HCT116 (cell line): ENCODE results near the gene LTBP1.

ENCODE experiments used
- CTCF ChIP-seq, 3 experiments: fragments of 200-600 bp in 1 of 3; sonication (generic) in 1 of 3; IDR thresholded peaks in 2 of 3; conservative IDR thresholded peaks in 1 of 3; 2 replicates each; pipeline ENCODE4 v1.5.1; 2012 to 2017; ENCODE audit warnings: low read depth in 2 of 3, low read length in 2 of 3, antibody characterized with exemption in 1 of 3, borderline replicate concordance in 1 of 3, control low read depth in 1 of 3, mild to moderate bottlenecking in 1 of 3, mixed read lengths in 1 of 3, mixed run types in 1 of 3, moderate library complexity in 1 of 3; ENCODE audit not compliant: insufficient read depth in 1 of 3
- EGR1 ChIP-seq: IDR thresholded peaks from 2 replicates; pipeline ENCODE4 v1.6.1; 2012; ENCODE audit warnings: low read depth
- EZH2 ChIP-seq: fragments of 200-600 bp; sonication (generic); IDR thresholded peaks from 2 replicates; pipeline ENCODE4 v1.6.1; 2017; ENCODE audit warnings: antibody characterized with exemption, mixed run types
- EZH2phosphoT487 ChIP-seq: fragments of 200-600 bp; IDR thresholded peaks from 2 replicates; pipeline ENCODE4 v1.6.1; 2018; ENCODE audit warnings: antibody characterized with exemption, borderline replicate concordance
- MAX ChIP-seq: IDR thresholded peaks from 2 replicates; pipeline ENCODE4 v1.6.1; 2012
- POLR2A ChIP-seq: IDR thresholded peaks from 2 replicates; pipeline ENCODE4 v1.7.0; 2011; ENCODE audit warnings: borderline replicate concordance; ENCODE audit not compliant: insufficient read depth, insufficient read length; ENCODE audit errors: extremely low read depth
- POLR2AphosphoS5 ChIP-seq: IDR thresholded peaks from 2 replicates; pipeline ENCODE4 v1.6.1; 2011; ENCODE audit warnings: mild to moderate bottlenecking, low read depth, low read length, moderate library complexity
- REST ChIP-seq: IDR thresholded peaks from 2 replicates; pipeline ENCODE4 v1.6.1; 2012; ENCODE audit warnings: low read depth
- YY1 ChIP-seq: IDR thresholded peaks from 2 replicates; pipeline ENCODE4 v1.6.1; 2011; ENCODE audit warnings: low read length, low read depth, moderate library complexity, mild to moderate bottlenecking; ENCODE audit not compliant: insufficient replicate concordance; ENCODE audit errors: extremely low read depth
- ZFX ChIP-seq: fragments of 450-650 bp; IDR thresholded peaks from 2 replicates; pipeline ENCODE4 v1.6.1; 2017
- ZNF274 ChIP-seq: fragments of 200-500 bp; sonication (Bioruptor generic); IDR thresholded peaks from 2 replicates; pipeline ENCODE4 v1.6.1; 2014; ENCODE audit warnings: mild to moderate bottlenecking, low read depth, low read length, inconsistent platforms
- TF ChIP-seq, protein P1 (sequence below): IDR thresholded peaks from 2 replicates; pipeline ENCODE4 v1.6.1; 2011; ENCODE audit warnings: mild to moderate bottlenecking, low read length, moderate library complexity; ENCODE audit not compliant: insufficient replicate concordance; ENCODE audit errors: extremely low read depth

DNA sequence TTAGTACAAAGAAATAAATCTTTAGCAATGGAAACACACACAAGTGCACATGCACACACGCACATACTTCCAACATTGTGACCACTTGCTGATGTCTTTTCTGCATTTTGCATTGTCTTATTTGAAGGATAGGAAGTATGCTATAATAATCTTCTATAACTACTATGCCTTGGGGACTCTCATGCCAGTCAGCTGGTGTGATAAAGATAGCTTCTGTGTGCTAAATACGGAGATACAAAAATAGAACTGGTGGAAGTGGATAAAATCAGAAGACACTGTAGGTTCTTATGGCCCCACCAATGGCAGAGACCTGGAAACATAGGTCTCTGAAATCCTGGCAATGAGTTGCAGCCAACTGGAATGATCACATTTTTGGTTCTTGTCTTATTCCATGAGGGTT lies 498.2 kb downstream of the LTBP1 start:
- no peak for TF ChIP-seq CTCF (IDR thresholded peaks at IDR 0.05 in 2 of 3, conservative IDR thresholded peaks at IDR 0.05 in 1 of 3; ENCODE audit: borderline replicate concordance in 1 of 3, insufficient read depth in 1 of 3, low read depth in 2 of 3, low read length in 2 of 3)
- TF ChIP-seq MAX: no peak
- TF ChIP-seq ZNF274: no peak
- no peak for TF ChIP-seq EZH2
- TF ChIP-seq REST: no peak
- no peak for TF ChIP-seq EZH2phosphoT487
- no peak for TF ChIP-seq EGR1
- no peak for TF ChIP-seq YY1
- TF ChIP-seq POLR2A: no peak
- TF ChIP-seq POLR2AphosphoS5: no peak
- no peak for TF ChIP-seq ZFX
- TF ChIP-seq, protein P1, sequence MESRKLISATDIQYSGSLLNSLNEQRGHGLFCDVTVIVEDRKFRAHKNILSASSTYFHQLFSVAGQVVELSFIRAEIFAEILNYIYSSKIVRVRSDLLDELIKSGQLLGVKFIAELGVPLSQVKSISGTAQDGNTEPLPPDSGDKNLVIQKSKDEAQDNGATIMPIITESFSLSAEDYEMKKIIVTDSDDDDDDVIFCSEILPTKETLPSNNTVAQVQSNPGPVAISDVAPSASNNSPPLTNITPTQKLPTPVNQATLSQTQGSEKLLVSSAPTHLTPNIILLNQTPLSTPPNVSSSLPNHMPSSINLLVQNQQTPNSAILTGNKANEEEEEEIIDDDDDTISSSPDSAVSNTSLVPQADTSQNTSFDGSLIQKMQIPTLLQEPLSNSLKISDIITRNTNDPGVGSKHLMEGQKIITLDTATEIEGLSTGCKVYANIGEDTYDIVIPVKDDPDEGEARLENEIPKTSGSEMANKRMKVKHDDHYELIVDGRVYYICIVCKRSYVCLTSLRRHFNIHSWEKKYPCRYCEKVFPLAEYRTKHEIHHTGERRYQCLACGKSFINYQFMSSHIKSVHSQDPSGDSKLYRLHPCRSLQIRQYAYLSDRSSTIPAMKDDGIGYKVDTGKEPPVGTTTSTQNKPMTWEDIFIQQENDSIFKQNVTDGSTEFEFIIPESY: no peak
